BLaER1 (cell line): ENCODE measurements around the gene MPP1.

Source experiments
- H3K27ac ChIP-seq: shearing (Covaris generic); formaldehyde crosslinking; 2 replicates; pipeline ENCODE4 v1.8.1; 2022
- H3K27me3 ChIP-seq: shearing (Covaris generic); formaldehyde crosslinking; 2 replicates; pipeline ENCODE4 v1.8.1; 2022
- H3K36me3 ChIP-seq: shearing (Covaris generic); formaldehyde crosslinking; 2 replicates; pipeline ENCODE4 v1.8.1; 2022
- H3K4me1 ChIP-seq: shearing (Covaris generic); formaldehyde crosslinking; 2 replicates; pipeline ENCODE4 v1.8.1; 2022
- H3K4me2 ChIP-seq: shearing (Covaris generic); formaldehyde crosslinking; 2 replicates; pipeline ENCODE4 v1.8.1; 2022
- H3K4me3 ChIP-seq: shearing (Covaris generic); formaldehyde crosslinking; 2 replicates; pipeline ENCODE4 v1.8.1; 2022
- H3K9ac ChIP-seq: shearing (Covaris generic); formaldehyde crosslinking; 2 replicates; pipeline ENCODE4 v1.8.1; 2022
- H3K9me3 ChIP-seq: shearing (Covaris generic); formaldehyde crosslinking; 2 replicates; pipeline ENCODE4 v1.8.1; 2022
- H4K20me1 ChIP-seq: shearing (Covaris generic); formaldehyde crosslinking; 2 replicates; pipeline ENCODE4 v1.8.1; 2022
- Cebpa-rat ChIP-seq: shearing (Covaris generic); IDR thresholded peaks from 2 replicates; pipeline ENCODE4 v1.8.1; 2022

The MPP1 gene

GRCh38 chrX:154804957-154805695, at the start of gene MPP1:
Gene MPP1 (minus strand): TSS chrX:154805485. CDS start chrX:154805373, 112 bp downstream.
- peaks cover 61% of the 10 kb centered on the region for H3K27me3 ChIP-seq
- 0 out of 2 replicates have a peak within 1 kb of the TSS, but pooled peaks have one; percentile 15 for H3K27ac ChIP-seq
- H3K9ac ChIP-seq = peak within 1 kb of the TSS; percentile 78
- H3K4me3 ChIP-seq = peak within 1 kb of the TSS; percentile 74
- H3K4me2 ChIP-seq = peak within 1 kb of the TSS; percentile 82
- H3K9me3 ChIP-seq = peaks cover 28% of the 10 kb centered on the region
- H3K4me1 ChIP-seq = peaks cover 49% of the 10 kb centered on the region
- no peaks in the 10 kb centered on the region for H4K20me1 ChIP-seq
- H3K36me3 ChIP-seq = no peaks in the 10 kb centered on the region
- no peak for TF ChIP-seq Cebpa-rat

DNA sequence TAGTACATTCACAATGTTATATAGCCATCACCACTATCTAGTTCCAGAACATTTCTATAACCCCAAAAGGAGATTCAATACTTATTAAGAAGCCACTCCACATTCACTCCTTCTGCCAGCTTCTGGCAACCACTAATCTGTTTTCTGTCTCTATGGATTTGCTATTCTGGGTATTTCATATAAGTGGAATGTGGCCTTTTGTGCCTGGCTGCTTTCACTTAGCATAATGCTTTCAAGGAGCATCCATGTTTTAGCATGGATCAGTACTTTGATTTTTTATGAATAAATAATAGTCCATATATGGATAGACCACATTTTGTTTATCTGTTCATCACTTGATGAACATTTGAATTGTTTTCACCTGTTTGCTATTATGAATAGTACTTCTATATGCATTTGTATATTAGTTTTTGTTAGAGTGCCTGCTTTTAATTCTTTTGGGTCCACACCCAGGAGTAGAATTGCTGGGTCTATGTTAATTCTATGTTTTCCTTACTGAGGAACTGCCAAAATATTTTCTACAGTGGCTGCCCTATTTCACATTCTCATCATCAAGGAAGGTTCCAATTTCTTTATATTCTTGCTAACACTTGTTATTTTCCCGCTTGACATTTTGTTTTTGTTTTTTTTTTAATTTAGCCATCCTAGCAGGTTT, 45.8 kb upstream of the MPP1 start:
- Histone ChIP-seq H3K4me2 (no peak overlapping the region), H3K36me3 (no peaks in the 10 kb centered on the region), H3K4me1 (no peaks in the 10 kb centered on the region), H3K27ac (no peak overlapping the region), H4K20me1 (no peaks in the 10 kb centered on the region), H3K9ac (no peak overlapping the region), H3K4me3 (no peak overlapping the region), H3K9me3 (peaks cover 23% of the 10 kb centered on the region), H3K27me3 (peaks cover 24% of the 10 kb centered on the region)
- TF ChIP-seq Cebpa-rat = no peak

DNA sequence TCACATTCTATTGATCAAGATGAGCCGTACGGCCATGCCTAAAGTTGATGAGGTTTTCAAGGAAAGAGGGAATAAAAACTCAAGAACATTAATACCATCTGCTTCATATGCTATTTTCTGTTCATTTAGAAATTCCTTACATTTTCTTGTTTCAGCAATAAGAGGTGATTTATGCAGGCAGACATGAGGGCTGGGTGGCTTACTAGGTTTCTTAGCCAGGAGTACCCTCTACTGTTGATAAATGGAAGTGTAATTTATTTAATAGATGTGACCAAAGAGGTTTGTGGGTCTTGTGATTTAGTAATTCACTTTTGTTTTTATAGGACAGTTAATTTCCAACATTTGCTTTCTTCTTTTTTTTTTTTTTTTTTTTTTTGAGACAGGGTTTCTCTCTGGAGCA, 35.6 kb upstream of the MPP1 start:
- Histone ChIP-seq H3K4me1 (no peaks in the 10 kb centered on the region), H3K4me2 (no peak overlapping the region), H3K27ac (no peak overlapping the region), H3K36me3 (no peaks in the 10 kb centered on the region), H3K9me3 (no peaks in the 10 kb centered on the region), H3K9ac (no peak overlapping the region), H4K20me1 (no peaks in the 10 kb centered on the region), H3K27me3 (peaks cover 20% of the 10 kb centered on the region), H3K4me3 (no peak overlapping the region)
- TF ChIP-seq Cebpa-rat = no peak

GRCh38 chrX:154836163-154836562, 30.9 kb upstream of the MPP1 start:
- Histone ChIP-seq H4K20me1 (no peaks in the 10 kb centered on the region), H3K27me3 (peaks cover 56% of the 10 kb centered on the region), H3K4me1 (no peaks in the 10 kb centered on the region)

DNA sequence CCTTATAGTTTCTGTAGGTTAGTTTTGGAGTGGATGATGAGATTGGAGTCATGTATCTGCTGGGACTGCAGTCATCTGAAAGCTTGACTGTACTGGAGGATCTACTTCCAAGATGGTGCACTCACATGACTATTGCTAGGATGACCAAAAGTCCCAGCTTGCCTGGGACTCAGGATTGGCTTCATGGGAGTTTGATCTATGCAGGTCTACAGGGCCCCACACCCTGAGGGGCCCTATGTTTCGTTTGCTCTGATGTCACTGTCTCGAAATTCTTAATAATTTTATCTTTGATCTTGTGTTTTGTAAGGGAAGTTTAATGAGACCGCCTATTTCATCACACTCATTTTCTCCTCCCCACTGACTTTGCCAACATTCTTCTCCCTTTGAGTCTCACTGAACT, 29.3 kb upstream of the MPP1 start, which contains the start of gene SMIM9:
SMIM9 (minus strand) TSS at position 101 of the 400 bp plus-strand sequence. CDS start 3,806 bp downstream, outside the sequence.
- no peak within 1 kb of the TSS for H3K9ac ChIP-seq
- no peaks in the 10 kb centered on the region for H3K36me3 ChIP-seq
- no peak within 1 kb of the TSS for H3K27ac ChIP-seq
- H3K27me3 ChIP-seq = peaks cover 71% of the 10 kb centered on the region
- no peaks in the 10 kb centered on the region for H3K9me3 ChIP-seq
- no peak within 1 kb of the TSS for H3K4me3 ChIP-seq
- no peak within 1 kb of the TSS for H3K4me2 ChIP-seq
- no peak for TF ChIP-seq Cebpa-rat
- no peaks in the 10 kb centered on the region for H3K4me1 ChIP-seq
- no peaks in the 10 kb centered on the region for H4K20me1 ChIP-seq

More at GRCh38 chrX:154836163-154836562, 30.9 kb upstream of the MPP1 start:
- H3K4me2 ChIP-seq = no peak overlapping the region
- H3K9ac ChIP-seq = no peak overlapping the region
- H3K27ac ChIP-seq = no peak overlapping the region
- no peak overlapping the region for H3K4me3 ChIP-seq
- H3K36me3 ChIP-seq = no peaks in the 10 kb centered on the region
- no peak for TF ChIP-seq Cebpa-rat
- H3K9me3 ChIP-seq = no peaks in the 10 kb centered on the region

DNA sequence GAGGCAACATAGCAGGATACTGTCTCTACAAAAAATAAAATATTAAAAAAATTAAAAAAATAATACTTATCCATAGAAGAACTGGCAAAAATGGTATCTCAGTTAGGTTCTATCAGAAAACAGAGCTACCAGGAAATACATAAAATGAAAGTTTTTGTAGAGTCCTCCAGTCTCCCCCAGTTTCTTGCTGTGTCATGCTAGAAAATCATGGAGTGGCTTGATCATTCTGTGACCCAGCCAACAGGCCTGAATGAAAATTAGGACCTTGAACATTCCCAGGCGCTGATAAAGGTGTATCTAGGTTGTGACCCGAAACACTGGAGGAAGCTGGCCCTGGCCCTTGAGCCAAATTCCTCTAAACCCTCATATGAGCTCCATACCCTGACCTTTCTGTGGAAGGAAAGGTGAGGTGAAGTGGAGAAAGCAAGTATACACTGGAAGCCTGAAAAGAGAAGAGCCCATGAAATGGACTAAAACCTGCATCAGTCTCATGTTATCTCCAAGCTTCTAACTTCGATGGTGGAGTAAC, 28.5 kb upstream of the MPP1 start:
- Histone ChIP-seq H3K9ac (no peak overlapping the region), H3K4me1 (no peaks in the 10 kb centered on the region), H3K4me2 (no peak overlapping the region), H3K27me3 (peaks cover 76% of the 10 kb centered on the region), H3K36me3 (no peaks in the 10 kb centered on the region), H4K20me1 (no peaks in the 10 kb centered on the region), H3K9me3 (no peaks in the 10 kb centered on the region), H3K4me3 (no peak overlapping the region), H3K27ac (no peak overlapping the region)
- TF ChIP-seq Cebpa-rat = no peak

DNA sequence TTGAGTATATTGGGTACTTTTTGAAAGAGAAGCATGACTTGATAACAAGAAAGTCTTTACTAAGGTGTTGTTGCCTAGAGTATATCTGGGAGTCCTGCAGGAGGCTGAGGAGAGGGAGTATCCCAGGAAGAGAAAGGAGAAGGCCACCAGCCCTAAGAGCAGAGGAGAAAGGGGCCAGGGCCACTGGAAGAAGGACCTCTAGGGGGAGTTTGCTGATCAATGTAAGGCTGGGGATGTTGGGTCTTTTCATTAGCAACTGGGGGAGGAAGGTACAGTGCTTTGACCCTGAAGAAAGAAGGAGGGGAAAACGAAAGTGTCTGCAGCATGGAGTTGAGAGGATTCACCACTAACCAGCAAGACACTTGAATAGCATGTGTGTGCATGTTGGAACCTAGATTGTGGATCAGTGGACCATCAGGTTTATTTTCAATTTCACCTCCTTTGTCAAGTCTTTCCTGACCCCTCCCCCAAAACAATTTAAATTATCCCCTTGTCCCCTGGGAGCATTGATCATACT, 24.7 kb upstream of the MPP1 start:
- H3K27ac ChIP-seq = no peak overlapping the region
- H3K4me2 ChIP-seq = no peak overlapping the region
- H3K27me3 ChIP-seq = peaks cover 74% of the 10 kb centered on the region
- no peaks in the 10 kb centered on the region for H4K20me1 ChIP-seq
- no peaks in the 10 kb centered on the region for H3K9me3 ChIP-seq
- TF ChIP-seq Cebpa-rat = no peak
- no peaks in the 10 kb centered on the region for H3K36me3 ChIP-seq
- H3K9ac ChIP-seq = no peak overlapping the region
- H3K4me3 ChIP-seq = no peak overlapping the region
- H3K4me1 ChIP-seq = peaks cover 9% of the 10 kb centered on the region

DNA sequence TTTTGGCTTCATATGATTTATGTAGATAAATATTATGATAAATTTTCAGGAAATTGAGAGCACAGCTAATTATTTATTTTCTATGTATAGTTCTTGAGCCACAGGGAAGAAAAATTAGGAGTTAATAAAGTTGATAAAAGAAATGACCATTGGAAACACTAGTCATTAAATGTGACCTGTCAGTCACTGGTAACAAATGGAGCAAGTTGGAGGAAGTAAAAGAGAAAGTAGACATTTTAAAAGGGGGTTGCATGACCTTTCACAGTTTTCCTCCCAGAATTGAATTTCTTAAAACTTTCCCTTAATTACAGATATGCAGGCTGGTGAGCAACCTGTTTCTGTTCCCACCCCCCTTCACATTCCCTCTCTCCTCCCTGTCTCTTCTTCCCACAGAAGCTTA, 23.8 kb upstream of the MPP1 start:
- H3K9ac ChIP-seq = no peak overlapping the region
- no peaks in the 10 kb centered on the region for H3K9me3 ChIP-seq
- H3K4me3 ChIP-seq = no peak overlapping the region
- no peak overlapping the region for H3K4me2 ChIP-seq
- H3K27me3 ChIP-seq = peaks cover 69% of the 10 kb centered on the region
- H3K27ac ChIP-seq = no peak overlapping the region
- no peaks in the 10 kb centered on the region for H4K20me1 ChIP-seq
- TF ChIP-seq Cebpa-rat = no peak
- H3K4me1 ChIP-seq = peaks cover 9% of the 10 kb centered on the region
- no peaks in the 10 kb centered on the region for H3K36me3 ChIP-seq

DNA sequence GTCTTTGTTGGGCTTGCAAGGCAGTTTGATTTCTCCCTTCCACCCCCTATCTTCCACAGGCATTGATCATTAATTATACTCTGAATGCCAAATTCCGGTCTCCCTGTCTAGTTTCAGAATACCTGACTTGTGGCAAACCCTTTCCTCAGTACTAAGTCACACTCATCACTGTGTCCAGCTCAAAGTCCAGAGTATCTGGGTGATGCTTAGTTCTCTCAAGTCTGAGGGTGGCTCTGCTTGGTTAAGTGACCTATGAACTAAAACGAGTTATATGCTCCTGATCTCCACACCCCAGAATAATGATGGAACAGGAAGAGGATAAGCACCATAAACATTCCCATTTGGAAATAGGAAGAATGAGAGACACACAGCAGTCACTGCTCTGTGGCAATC, 22.7 kb upstream of the MPP1 start:
- 0 out of 2 replicates have a peak overlapping the region, but pooled peaks have one; percentile 45 for H3K4me2 ChIP-seq
- H3K27me3 ChIP-seq = peaks cover 61% of the 10 kb centered on the region
- H3K4me1 ChIP-seq = peaks cover 9% of the 10 kb centered on the region
- H3K9me3 ChIP-seq = no peaks in the 10 kb centered on the region
- no peak for TF ChIP-seq Cebpa-rat
- H3K4me3 ChIP-seq = no peak overlapping the region
- no peaks in the 10 kb centered on the region for H4K20me1 ChIP-seq
- no peaks in the 10 kb centered on the region for H3K36me3 ChIP-seq
- H3K9ac ChIP-seq = no peak overlapping the region
- H3K27ac ChIP-seq = no peak overlapping the region
